ENCODE results near the gene SDHAF1.
"Not testable (repeated sequence)": the region's sequence is repeated elsewhere in the genome, so short reads cannot be mapped to it uniquely, and the experiment has no call there.

SDHAF1 gene

GRCh38 chr19:35995048-35995993 is at the start of gene SDHAF1:
Gene SDHAF1 (plus strand): TSS chr19:35995188. CDS start chr19:35995275, 87 bp downstream.
- peak; percentile 94 for DNase-seq

- no peak for DNase-seq
Measured at GRCh38 chr19:35946203-35946602, 48.8 kb upstream of the SDHAF1 start.

- no peak for DNase-seq
Measured at GRCh38 chr19:35949131-35949530, 45.9 kb upstream of the SDHAF1 start.

DNA sequence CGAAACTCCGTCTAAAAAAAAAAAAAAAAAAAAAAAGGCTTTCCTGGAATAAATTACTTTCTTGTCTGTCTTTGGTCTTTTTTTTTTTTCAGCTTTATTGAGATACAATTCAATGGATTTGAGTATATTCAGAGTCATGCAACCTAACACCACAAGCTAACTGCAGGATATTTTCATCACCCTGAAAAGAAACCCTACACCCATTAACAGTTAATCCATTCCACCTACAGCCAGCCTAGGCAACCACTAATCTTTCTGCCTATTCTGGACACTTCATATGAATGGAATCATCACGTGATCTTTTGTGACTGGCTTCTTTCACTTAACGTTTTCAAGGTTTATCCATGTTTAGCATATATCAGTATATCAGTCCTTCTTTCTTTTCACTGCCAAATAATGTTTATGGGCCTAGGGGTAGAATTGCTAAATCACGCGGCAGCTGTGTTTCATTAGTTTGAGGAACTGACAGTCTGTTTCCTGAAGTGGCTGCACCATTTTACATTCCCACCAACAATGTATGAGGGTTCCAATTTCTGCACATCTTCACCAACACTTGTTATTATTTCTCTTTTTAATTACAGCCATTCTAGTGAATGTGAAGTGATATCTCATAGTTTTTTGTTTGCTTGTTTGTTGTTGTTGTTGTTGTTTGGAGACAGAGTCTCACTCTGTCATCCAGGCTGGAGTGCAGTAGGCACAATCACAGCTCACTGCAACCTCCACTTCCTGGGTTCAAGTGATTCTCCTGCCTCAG is 38.9 kb upstream of the SDHAF1 start:
- DNase-seq, result no peak

GRCh38 chr19:35957411-35957810 is 37.6 kb upstream of the SDHAF1 start:
- not testable (repeated sequence) for DNase-seq

DNA sequence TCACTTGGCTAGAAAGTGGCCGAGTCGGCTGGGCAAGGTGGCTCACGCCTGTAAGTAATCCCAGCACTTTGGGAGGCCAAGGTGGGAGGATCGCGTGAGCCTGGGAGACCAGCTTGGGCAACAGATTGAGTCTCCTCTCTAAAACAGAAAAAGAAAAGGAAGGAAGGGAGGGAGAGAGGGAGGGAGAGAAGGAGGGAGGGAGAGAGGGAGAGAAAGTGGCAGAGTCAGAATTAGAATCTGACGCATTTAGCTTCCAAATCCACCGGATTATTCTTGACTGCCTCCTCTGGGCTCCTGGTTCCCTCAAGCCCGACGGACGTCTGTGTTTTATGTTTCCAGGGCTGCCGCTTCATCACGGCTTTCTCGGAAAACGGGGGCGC is 36.3 kb upstream of the SDHAF1 start:
- no peak for DNase-seq

- no peak for DNase-seq
Measured at GRCh38 chr19:35959040-35959967, 35.7 kb upstream of the SDHAF1 start.

- no peak for DNase-seq
Measured at GRCh38 chr19:35959968-35960320, 35.0 kb upstream of the SDHAF1 start.

GRCh38 chr19:35960432-35960972 is 34.5 kb upstream of the SDHAF1 start:
- DNase-seq, result no peak

- DNase-seq, result peak; percentile 12
Measured at GRCh38 chr19:35963514-35963913, 31.5 kb upstream of the SDHAF1 start.

GRCh38 chr19:35966771-35967170 is 28.2 kb upstream of the SDHAF1 start:
- no peak for DNase-seq

DNA sequence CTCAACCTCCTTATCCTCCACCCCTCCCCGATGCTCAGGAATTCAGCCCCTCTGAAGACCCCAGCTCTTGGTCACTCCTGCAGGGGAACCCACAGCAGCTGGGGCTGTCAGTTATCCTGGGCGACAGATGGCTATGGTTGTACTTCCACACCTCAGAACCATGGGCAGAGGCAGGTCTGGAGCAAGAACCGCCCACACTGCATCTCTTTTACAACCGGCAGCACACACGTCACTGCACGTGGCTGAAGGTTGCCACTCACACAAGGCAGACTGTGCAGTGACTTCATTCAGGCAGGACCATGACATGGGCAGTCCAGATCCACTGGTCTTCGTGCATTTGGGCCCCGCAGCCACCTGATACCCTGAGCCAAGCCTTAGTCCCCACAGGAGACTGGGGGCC is 21.5 kb upstream of the SDHAF1 start:
- DNase-seq, result no peak

- DNase-seq, result no peak
Measured at GRCh38 chr19:35975608-35976214, 19.3 kb upstream of the SDHAF1 start.

DNA sequence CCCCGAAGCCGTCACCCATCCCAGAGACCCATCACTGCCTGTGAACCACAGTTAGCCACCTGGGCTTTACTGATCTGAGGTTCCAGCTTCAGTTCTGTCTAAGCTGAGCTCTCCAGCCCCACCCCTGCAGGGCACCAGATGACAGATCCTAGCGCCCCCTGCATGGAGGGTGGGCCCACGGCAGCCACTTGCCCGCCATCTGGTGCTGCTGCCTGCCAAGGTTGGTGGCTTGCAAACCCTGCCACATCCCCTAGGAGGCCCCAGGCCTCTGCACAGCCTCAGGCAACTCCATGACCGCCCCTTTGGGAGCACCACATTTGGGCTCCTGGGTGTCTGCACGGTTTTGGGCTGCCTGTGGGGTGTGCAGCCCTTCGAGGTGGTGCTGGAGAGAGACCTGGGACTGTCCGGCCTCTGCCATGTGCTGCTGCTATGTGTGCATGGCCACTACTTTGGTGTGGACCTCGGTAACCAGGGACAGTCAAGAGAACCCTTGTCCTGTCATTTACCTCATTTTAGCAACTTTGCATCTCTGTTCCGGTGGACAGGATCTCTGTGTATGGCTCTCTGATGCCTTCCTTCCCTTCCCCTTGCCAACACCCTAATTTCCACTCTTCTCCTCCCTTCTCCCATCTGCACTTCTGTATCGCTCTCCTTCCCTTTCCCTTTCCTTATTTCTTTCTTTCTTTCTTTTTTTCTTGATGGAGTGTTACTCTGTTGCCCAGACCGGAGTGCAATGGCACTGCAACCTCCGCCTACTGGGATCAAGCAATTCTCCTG is 17.4 kb upstream of the SDHAF1 start:
- peak; percentile 10 for DNase-seq

DNA sequence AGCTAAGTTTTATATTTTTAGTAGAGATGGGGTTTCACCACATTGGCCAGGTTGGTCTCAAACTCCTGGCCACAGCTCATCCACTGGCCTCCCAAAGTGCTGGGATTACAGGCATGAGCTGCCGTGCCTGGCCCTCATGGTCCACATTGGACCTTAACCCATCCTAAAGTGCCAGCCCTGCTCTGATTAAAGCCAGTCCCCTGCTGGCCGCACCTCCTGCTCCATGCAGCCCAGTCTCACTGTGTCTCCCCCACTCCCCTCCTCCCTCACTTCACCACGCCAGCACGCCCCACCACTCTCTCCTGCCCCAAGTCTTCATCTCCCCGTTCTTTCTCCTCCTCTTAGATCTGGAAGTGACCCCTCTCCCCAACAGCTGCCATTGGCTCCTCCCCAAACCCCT is 16.7 kb upstream of the SDHAF1 start:
- DNase-seq, result no peak

DNA sequence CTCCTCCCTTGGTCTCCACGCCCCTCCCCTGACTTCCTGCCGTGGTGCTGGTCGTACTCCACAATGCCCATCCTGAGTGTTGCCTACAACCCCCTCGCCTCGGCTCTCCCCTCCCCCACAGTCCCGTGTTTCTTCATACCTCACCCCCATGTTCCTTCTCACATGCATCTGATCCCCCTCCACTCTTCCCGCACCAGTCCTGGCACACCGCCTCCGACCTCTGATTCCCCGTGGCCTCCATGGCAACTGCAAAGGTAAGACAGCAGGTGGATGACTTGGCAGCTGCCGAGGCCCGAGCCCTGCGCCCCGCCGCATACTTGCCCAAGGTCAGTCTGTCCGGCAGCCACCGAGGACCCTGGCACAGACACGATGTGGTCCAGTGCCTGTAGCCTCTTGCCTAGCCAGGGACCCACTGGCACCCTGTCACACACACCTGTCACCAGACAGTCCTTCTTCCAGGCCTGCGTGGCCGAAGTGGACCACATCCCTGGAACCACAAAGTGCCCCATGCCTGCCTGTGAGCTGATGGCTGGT is 16.1 kb upstream of the SDHAF1 start:
- DNase-seq, result no peak

- DNase-seq, result not testable (repeated sequence)
Measured at GRCh38 chr19:35980997-35981396, 14.0 kb upstream of the SDHAF1 start.

- DNase-seq, result no peak
Measured at GRCh38 chr19:35983177-35983576, 11.8 kb upstream of the SDHAF1 start.

GRCh38 chr19:35986111-35986510 is 8.9 kb upstream of the SDHAF1 start:
- DNase-seq, result no peak

- no peak for DNase-seq
Measured at GRCh38 chr19:35986664-35987570, 8.1 kb upstream of the SDHAF1 start.

All from HCEC 1CT (cell line).